RWPE1 (cell line): Measurements from ENCODE around the gene BDP1.
"Not testable (repeated sequence)": the region's sequence is repeated elsewhere in the genome, so short reads cannot be mapped to it uniquely, and the experiment has no call there.

ENCODE experiments used
- CTCF ChIA-PET: fragments of 350-600 bp; sonication (Branson Sonifier 250); formaldehyde crosslinking; extraction: SDS; loops from one replicate; lab custom pipeline; 2021; lab: Yijun Ruan, JAX
- POLR2A ChIA-PET: fragments of 400-600 bp; formaldehyde crosslinking; extraction: SDS; loops from one replicate; lab custom pipeline; 2020; ENCODE audit warnings: antibody characterized with exemption; ENCODE audit not compliant: low non-redundant PET; lab: Yijun Ruan, JAX
- DNase-seq: peaks from one replicate; pipeline ENCODE4 v3.0.0; 2012; ENCODE audit warnings: low spot score
- H3K27ac ChIP-seq: fragments of 450-650 bp; 2 replicates; pipeline ENCODE4 v1.5.1; 2017
- TF ChIP-seq, protein P1 (sequence below): fragments of 450-650 bp; conservative IDR thresholded peaks from 2 replicates; pipeline ENCODE4 v1.5.1; 2017; ENCODE audit warnings: low read depth, mild to moderate bottlenecking

Gene BDP1

GRCh38 chr5:71492817-71493615 is 37.6 kb downstream of the BDP1 start:
- ChIA-PET CTCF (interaction anchor here (1.1 to 1.5 kb wide), 2 partner anchors 17 to 35 kb away, joined by 3 to 5 read pairs; no protein-coding TSS in a partner anchor), POLR2A (no interaction called here)
- no peak for DNase-seq
- no peak overlapping the region for H3K27ac ChIP-seq
- TF ChIP-seq, protein P1, sequence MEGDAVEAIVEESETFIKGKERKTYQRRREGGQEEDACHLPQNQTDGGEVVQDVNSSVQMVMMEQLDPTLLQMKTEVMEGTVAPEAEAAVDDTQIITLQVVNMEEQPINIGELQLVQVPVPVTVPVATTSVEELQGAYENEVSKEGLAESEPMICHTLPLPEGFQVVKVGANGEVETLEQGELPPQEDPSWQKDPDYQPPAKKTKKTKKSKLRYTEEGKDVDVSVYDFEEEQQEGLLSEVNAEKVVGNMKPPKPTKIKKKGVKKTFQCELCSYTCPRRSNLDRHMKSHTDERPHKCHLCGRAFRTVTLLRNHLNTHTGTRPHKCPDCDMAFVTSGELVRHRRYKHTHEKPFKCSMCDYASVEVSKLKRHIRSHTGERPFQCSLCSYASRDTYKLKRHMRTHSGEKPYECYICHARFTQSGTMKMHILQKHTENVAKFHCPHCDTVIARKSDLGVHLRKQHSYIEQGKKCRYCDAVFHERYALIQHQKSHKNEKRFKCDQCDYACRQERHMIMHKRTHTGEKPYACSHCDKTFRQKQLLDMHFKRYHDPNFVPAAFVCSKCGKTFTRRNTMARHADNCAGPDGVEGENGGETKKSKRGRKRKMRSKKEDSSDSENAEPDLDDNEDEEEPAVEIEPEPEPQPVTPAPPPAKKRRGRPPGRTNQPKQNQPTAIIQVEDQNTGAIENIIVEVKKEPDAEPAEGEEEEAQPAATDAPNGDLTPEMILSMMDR = no peak

GRCh38 chr5:71494202-71494601 is 38.8 kb downstream of the BDP1 start:
- DNase-seq, CTCF ChIA-PET, POLR2A ChIA-PET, H3K27ac ChIP-seq: not testable (repeated sequence)

- DNase-seq, POLR2A ChIA-PET, H3K27ac ChIP-seq: not testable (repeated sequence)
- CTCF ChIA-PET = interaction anchor here (0.6 to 1.2 kb wide), 3 partner anchors 23 to 1415 kb away, joined by 3 read pairs; no protein-coding TSS in a partner anchor
Measured at GRCh38 chr5:71498756-71499155, 43.3 kb downstream of the BDP1 start.

- H3K27ac ChIP-seq = no peak overlapping the region
- no peak for DNase-seq
- TF ChIP-seq, protein P1 = no peak
- ChIA-PET CTCF (interaction anchor here (0.9 kb wide), 1 partner anchor 97 kb away, joined by 4 read pairs; no protein-coding TSS in a partner anchor), POLR2A (no interaction called here)
Measured at GRCh38 chr5:71503536-71503935, 48.1 kb downstream of the BDP1 start.

- POLR2A ChIA-PET = no interaction called here
- H3K27ac ChIP-seq = no peak overlapping the region
- CTCF ChIA-PET = interaction anchor here (2.0 kb wide), 1 partner anchor 46 kb away, joined by 6 read pairs; no protein-coding TSS in a partner anchor
- DNase-seq = no peak
- TF ChIP-seq, protein P1 = no peak
Measured at GRCh38 chr5:71522151-71522550, 66.7 kb downstream of the BDP1 start.

GRCh38 chr5:71525611-71526010 is 70.2 kb downstream of the BDP1 start:
- CTCF ChIA-PET, H3K27ac ChIP-seq, POLR2A ChIA-PET, DNase-seq: not testable (repeated sequence)

- no peak overlapping the region for H3K27ac ChIP-seq
- POLR2A ChIA-PET = interaction anchor here (0.7 kb wide), 1 partner anchor 53 kb away, joined by 4 read pairs; no protein-coding TSS in a partner anchor
- TF ChIP-seq, protein P1 = no peak
- CTCF ChIA-PET = interaction anchor here (0.6 to 0.7 kb wide), 2 partner anchors 173 to 230 kb away, joined by 3 to 5 read pairs; no protein-coding TSS in a partner anchor
- no peak for DNase-seq
Measured at GRCh38 chr5:71528206-71528605, 72.8 kb downstream of the BDP1 start.

DNA sequence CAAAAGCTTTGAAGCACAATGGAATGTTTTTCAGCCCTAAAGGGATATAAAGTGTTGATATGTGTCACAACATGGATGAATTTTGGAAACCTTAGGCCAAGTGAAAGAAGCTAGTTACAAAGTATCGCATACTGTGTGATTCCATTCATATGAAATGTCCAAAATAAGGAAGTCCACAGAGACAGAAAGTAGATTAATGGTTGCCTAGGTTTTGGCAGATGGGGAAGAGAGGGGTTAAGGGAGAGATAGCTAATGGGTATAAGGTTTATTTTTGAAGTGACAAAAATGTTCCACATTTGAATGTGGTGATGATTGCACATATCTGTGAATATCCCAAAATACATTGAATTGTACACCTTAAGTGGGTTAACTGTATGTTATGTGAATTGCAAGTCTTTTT is 74.2 kb downstream of the BDP1 start:
- no peak overlapping the region for H3K27ac ChIP-seq
- DNase-seq = no peak
- TF ChIP-seq, protein P1 = no peak
- ChIA-PET CTCF (interaction anchor here (0.6 to 1.4 kb wide), 2 partner anchors 8 to 15 kb away, joined by 3 read pairs; no protein-coding TSS in a partner anchor), POLR2A (no interaction called here)
